KMS-11 (cell line): ENCODE measurements around the gene STXBP5.

ENCODE experiments used
- H2AFZ ChIP-seq: fragments of 200-600 bp; sonication (generic); 2 replicates; pipeline ENCODE4 v1.6.1; 2016; ENCODE audit warnings: antibody characterized with exemption, mixed run types, low read depth
- H3K27ac ChIP-seq: fragments of 200-600 bp; sonication (generic); 2 replicates; pipeline ENCODE4 v1.6.1; 2016; ENCODE audit warnings: mild to moderate bottlenecking, mixed run types
- H3K27me3 ChIP-seq: fragments of 200-600 bp; sonication (generic); 2 replicates; pipeline ENCODE4 v1.6.1; 2017; ENCODE audit warnings: mild to moderate bottlenecking, low read depth, mixed run types, moderate library complexity; ENCODE audit not compliant: insufficient read depth
- H3K36me3 ChIP-seq: fragments of 200-600 bp; sonication (generic); 2 replicates; pipeline ENCODE4 v1.6.1; 2017; ENCODE audit warnings: mild to moderate bottlenecking, mixed run types; ENCODE audit not compliant: insufficient read depth
- H3K4me1 ChIP-seq: fragments of 200-600 bp; sonication (generic); 2 replicates; pipeline ENCODE4 v1.6.1; 2016; ENCODE audit warnings: mild to moderate bottlenecking, low read depth, mixed run types; ENCODE audit not compliant: poor library complexity, severe bottlenecking
- H3K4me2 ChIP-seq: fragments of 200-600 bp; sonication (generic); 2 replicates; pipeline ENCODE4 v1.7.0; 2016; ENCODE audit warnings: mild to moderate bottlenecking, mixed run types
- H3K4me3 ChIP-seq: fragments of 200-600 bp; sonication (generic); IDR thresholded peaks from 2 replicates; pipeline ENCODE4 v1.6.1; 2017; ENCODE audit warnings: low read depth, low read length, mixed read lengths; ENCODE audit not compliant: insufficient read depth
- H3K79me2 ChIP-seq: fragments of 200-600 bp; sonication (generic); 2 replicates; pipeline ENCODE4 v1.6.1; 2016; ENCODE audit warnings: low read depth, mixed run types; ENCODE audit not compliant: insufficient read depth
- H3K9ac ChIP-seq: fragments of 200-600 bp; sonication (generic); 2 replicates; pipeline ENCODE4 v1.6.1; 2016; ENCODE audit warnings: mild to moderate bottlenecking, mixed run types
- H4K20me1 ChIP-seq: fragments of 200-600 bp; sonication (generic); 2 replicates; pipeline ENCODE4 v1.6.1; 2016; ENCODE audit warnings: mild to moderate bottlenecking, mixed run types; ENCODE audit not compliant: insufficient read depth
- CTCF ChIP-seq: fragments of 200-600 bp; sonication (generic); conservative IDR thresholded peaks from 2 replicates; pipeline ENCODE4 v1.6.1; 2017; ENCODE audit warnings: low read depth, mild to moderate bottlenecking, antibody characterized with exemption, low read length, moderate library complexity, mixed read lengths

The STXBP5 gene

DNA sequence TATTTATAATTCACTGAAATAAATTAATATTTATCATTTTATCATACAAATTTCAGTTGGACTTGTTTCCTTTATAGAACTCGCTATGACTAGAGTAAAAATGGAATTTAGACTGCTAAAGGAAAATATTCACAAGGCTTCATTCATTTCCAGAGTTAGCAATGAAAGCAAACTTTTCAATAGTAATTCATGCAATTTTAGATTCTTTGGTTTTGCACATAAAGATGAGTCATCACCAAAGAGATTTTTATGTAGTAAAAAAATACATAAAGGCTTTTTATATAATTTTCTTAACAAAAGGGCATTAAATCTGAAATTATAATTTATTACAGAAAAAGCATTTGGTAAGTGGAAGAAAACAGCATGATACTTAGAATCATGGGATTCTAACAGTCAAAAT is 37.2 kb upstream of the STXBP5 start:
- H3K27me3 ChIP-seq, result no peaks in the 10 kb centered on the region
- no peak overlapping the region for H2AFZ ChIP-seq
- no peak overlapping the region for H3K9ac ChIP-seq
- H3K27ac ChIP-seq, result no peak overlapping the region
- no peak for TF ChIP-seq CTCF
- H3K79me2 ChIP-seq, result no peaks in the 10 kb centered on the region
- H3K4me3 ChIP-seq, result no peak overlapping the region
- H3K4me1 ChIP-seq, result no peaks in the 10 kb centered on the region
- H3K4me2 ChIP-seq, result no peak overlapping the region
- no peaks in the 10 kb centered on the region for H4K20me1 ChIP-seq
- no peaks in the 10 kb centered on the region for H3K36me3 ChIP-seq

DNA sequence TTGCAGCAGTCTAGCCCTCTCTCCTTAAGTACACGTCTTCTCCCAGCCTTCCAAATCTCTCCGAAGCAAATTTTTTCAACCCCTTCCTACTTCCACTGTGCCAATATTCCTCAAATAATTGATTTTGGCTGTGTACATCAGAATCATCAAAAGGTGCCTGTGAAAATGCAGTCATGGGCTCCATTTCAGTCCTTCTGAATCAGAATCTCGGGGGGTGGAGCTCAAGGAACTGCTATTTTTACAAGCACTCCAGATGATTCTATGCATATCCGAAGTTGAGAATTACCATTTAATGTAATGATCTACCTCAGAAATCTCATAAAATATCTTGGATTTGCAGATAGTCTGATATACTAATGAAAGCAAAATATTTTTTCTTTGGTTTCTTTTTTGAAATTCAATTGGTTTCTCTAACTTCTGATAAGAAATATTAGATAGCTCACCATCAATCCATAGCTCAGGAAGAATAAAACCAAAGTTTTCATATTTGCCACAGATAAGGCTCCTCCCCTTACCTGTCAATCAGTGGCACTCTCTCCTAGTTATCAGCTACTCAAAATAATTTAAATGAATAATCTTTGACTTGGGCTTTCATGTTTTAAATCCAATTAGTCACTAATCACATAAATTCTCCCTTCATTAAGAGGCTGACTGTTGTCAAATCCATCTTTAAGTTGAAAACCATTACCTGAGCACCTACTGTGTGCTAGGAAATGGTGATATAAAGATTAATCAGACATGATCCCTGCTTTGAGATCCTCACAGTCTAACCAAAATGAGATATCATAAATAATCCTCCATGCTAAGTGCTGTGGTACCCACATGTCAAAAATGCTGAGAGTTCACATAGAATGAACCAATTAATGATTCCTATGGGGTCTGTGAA is 36.4 kb upstream of the STXBP5 start:
- Histone ChIP-seq H3K9ac (no peak overlapping the region), H4K20me1 (no peaks in the 10 kb centered on the region), H2AFZ (no peak overlapping the region)

GRCh38 chr6:147169529-147169928 is 34.7 kb upstream of the STXBP5 start:
- Histone ChIP-seq H3K4me3 (no peak overlapping the region), H3K79me2 (no peaks in the 10 kb centered on the region), H3K9ac (no peak overlapping the region), H3K27ac (no peak overlapping the region), H3K4me1 (no peaks in the 10 kb centered on the region), H4K20me1 (no peaks in the 10 kb centered on the region), H3K4me2 (no peak overlapping the region), H3K27me3 (no peaks in the 10 kb centered on the region), H3K36me3 (no peaks in the 10 kb centered on the region), H2AFZ (no peak overlapping the region)
- no peak for TF ChIP-seq CTCF

More for the DNA sequence above, 36.4 kb upstream of the STXBP5 start:
- H3K27me3 ChIP-seq, result no peaks in the 10 kb centered on the region
- no peaks in the 10 kb centered on the region for H3K79me2 ChIP-seq
- H3K4me1 ChIP-seq, result no peaks in the 10 kb centered on the region
- no peak overlapping the region for H3K4me3 ChIP-seq
- no peak overlapping the region for H3K4me2 ChIP-seq
- no peak overlapping the region for H3K27ac ChIP-seq
- no peak for TF ChIP-seq CTCF
- no peaks in the 10 kb centered on the region for H3K36me3 ChIP-seq

DNA sequence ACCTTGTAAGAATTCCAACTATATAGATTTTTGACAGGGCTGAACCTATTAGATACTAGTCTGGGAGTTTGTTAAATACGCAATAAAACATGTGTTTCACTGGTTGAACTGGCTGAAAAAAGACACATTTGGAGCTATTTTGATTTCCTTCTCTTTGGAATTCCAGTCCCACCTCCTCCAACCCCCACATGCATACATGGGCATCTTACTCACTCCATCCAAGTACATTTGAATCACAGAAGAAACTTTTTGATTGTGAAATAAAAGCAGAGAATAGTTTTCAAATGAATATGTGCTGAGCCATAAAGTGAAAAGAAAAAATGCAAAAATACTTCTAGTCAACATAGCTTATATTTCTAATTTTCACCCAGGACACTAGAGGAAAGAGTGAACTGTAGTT is 33.9 kb upstream of the STXBP5 start:
- Histone ChIP-seq H3K27ac (no peak overlapping the region), H2AFZ (no peak overlapping the region), H3K9ac (no peak overlapping the region), H3K4me1 (no peaks in the 10 kb centered on the region), H3K79me2 (no peaks in the 10 kb centered on the region), H3K36me3 (no peaks in the 10 kb centered on the region), H3K27me3 (no peaks in the 10 kb centered on the region), H3K4me3 (no peak overlapping the region), H4K20me1 (no peaks in the 10 kb centered on the region), H3K4me2 (no peak overlapping the region)
- TF ChIP-seq CTCF, result no peak
